SJSA1 (cell line): Measurements from ENCODE around the gene FGGY. TPM values are rescaled to one million over a fixed set of nuclear protein-coding genes. Genes with fewer than 3 reads are reported as not detected.

ENCODE experiments used
- DNase-seq, 2 experiments: peaks; one replicate each; pipeline ENCODE4 v3.0.0-alpha.2; 2015 to 2020; ENCODE audit warnings: low spot score in 2 of 2, low read depth in 1 of 2
- H3K27ac ChIP-seq: fragments of 250-450 bp; sonication (Bioruptor Pico); 2 replicates; pipeline ENCODE4 v1.5.1; 2020; ENCODE audit warnings: mild to moderate bottlenecking, moderate library complexity
- H3K27me3 ChIP-seq: fragments of 250-450 bp; sonication (Bioruptor Pico); replicated peaks from 2 replicates; pipeline ENCODE4 v1.5.1; 2020; ENCODE audit warnings: mild to moderate bottlenecking, moderate library complexity
- H3K36me3 ChIP-seq: fragments of 250-450 bp; sonication (Bioruptor Pico); 2 replicates; pipeline ENCODE4 v1.5.1; 2020; ENCODE audit warnings: mild to moderate bottlenecking
- H3K4me1 ChIP-seq: fragments of 250-450 bp; sonication (Bioruptor Pico); replicated peaks from 2 replicates; pipeline ENCODE4 v1.6.1; 2021; ENCODE audit warnings: mild to moderate bottlenecking
- H3K4me3 ChIP-seq: fragments of 250-450 bp; sonication (Bioruptor Pico); 2 replicates; pipeline ENCODE4 v1.5.1; 2020; ENCODE audit warnings: mild to moderate bottlenecking
- H3K9me3 ChIP-seq: fragments of 250-450 bp; sonication (Bioruptor Pico); replicated peaks from 2 replicates; pipeline ENCODE4 v1.5.1; 2020; ENCODE audit warnings: mild to moderate bottlenecking
- total RNA-seq: library from RNA; depleted of rRNA; stranded (reverse); fragments of >200 nt; shearing (Covaris generic); gene quantifications from 2 replicates; pipeline ENCODE4 v1.2.3, GENCODE V29; 2014

FGGY gene
- total RNA-seq, 1 experiment from 2014 or later, result 9.0 TPM

DNA sequence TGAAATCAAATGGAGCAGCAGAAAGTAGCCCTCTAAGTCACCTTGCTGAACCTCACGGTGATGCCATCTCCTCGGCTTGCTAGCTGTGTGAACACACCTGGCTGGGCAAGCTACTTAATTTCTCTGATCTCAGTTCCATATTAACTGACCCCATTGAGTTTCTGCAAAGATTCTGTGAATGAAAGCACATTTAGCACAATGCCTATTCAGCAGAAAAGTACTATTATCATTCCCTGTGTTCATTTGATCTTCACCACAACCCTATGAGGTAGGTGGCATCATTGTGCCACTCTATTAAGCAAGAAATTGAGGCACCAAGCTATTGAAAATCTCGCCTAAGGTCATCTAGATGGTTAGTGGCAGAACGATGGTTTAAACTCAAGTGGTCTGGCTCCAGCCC, 387.8 kb downstream of the FGGY start:
- Histone ChIP-seq H3K4me3 (no peak overlapping the region), H3K9me3 (no peaks in the 10 kb centered on the region), H3K27me3 (no peaks in the 10 kb centered on the region), H3K4me1 (0 out of 2 replicates have a peak, but pooled peaks cover 3% of the 10 kb centered on the region), H3K36me3 (no peaks in the 10 kb centered on the region), H3K27ac (no peak overlapping the region)
- no peak for DNase-seq

- Histone ChIP-seq H3K9me3 (no peaks in the 10 kb centered on the region), H3K27me3 (no peaks in the 10 kb centered on the region), H3K4me3 (no peak overlapping the region), H3K36me3 (no peaks in the 10 kb centered on the region), H3K27ac (no peak overlapping the region), H3K4me1 (0 out of 2 replicates have a peak, but pooled peaks cover 3% of the 10 kb centered on the region)
- no peak for DNase-seq
Measured at GRCh38 chr1:59685101-59685500, 388.2 kb downstream of the FGGY start.

DNA sequence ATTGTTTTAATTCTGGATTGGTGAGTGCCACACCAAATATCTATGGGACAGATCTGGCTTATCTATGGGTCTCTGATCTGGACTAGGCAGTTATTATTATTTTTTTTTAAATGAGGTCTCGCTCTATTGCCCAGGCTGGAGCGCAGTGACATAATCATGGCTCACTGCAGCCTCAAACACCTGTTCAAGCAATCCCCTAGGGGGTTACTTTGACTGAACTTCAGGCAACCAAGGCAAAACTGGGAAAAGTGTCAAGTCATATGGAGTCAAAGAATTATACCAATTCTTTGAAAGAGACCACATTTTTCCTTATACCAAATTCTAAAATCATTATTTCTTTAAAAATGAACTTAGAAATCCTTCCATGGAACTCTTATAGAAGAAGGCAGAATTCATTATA, 388.8 kb downstream of the FGGY start:
- DNase-seq, result no peak
- H3K9me3 ChIP-seq, result no peaks in the 10 kb centered on the region
- H3K27ac ChIP-seq, result no peak overlapping the region
- no peaks in the 10 kb centered on the region for H3K27me3 ChIP-seq
- no peak overlapping the region for H3K4me3 ChIP-seq
- 0 out of 2 replicates have a peak, but pooled peaks cover 3% of the 10 kb centered on the region for H3K4me1 ChIP-seq
- no peaks in the 10 kb centered on the region for H3K36me3 ChIP-seq

GRCh38 chr1:59686170-59686569, 389.3 kb downstream of the FGGY start:
- no peak for DNase-seq
- H3K36me3 ChIP-seq, result no peaks in the 10 kb centered on the region
- no peak overlapping the region for H3K4me3 ChIP-seq
- H3K27me3 ChIP-seq, result no peaks in the 10 kb centered on the region
- H3K4me1 ChIP-seq, result 0 out of 2 replicates have a peak, but pooled peaks cover 3% of the 10 kb centered on the region
- H3K27ac ChIP-seq, result no peak overlapping the region
- H3K9me3 ChIP-seq, result no peaks in the 10 kb centered on the region

GRCh38 chr1:59686574-59686973, 389.7 kb downstream of the FGGY start:
- Histone ChIP-seq H3K4me3 (no peak overlapping the region), H3K27ac (no peak overlapping the region), H3K36me3 (no peaks in the 10 kb centered on the region), H3K27me3 (no peaks in the 10 kb centered on the region), H3K9me3 (no peaks in the 10 kb centered on the region), H3K4me1 (0 out of 2 replicates have a peak, but pooled peaks cover 3% of the 10 kb centered on the region)
- no peak for DNase-seq

DNA sequence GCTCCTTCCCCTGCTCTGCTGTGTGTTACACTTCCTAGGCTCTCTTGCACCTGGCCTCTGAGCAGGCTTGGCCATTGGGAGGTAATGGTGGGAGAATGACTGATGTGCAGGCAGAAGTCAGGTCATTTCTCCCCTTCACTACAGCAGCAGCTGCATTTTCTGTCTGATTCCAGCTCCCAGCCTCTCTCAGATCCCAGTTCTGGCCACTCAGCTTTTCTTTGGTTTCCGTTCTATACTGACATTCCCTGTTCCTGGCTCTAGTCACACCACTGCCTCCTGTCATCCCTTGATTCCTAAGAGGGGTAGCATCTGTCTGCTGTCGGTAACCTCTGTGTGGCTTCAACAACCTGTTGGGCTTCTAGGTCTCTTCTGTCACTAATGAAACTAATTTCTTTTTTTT, 390.2 kb downstream of the FGGY start:
- Histone ChIP-seq H3K27ac (no peak overlapping the region), H3K4me1 (peaks cover 3% of the 10 kb centered on the region; the same call in 1 of the 2 replicates), H3K9me3 (no peaks in the 10 kb centered on the region), H3K36me3 (no peaks in the 10 kb centered on the region), H3K27me3 (no peaks in the 10 kb centered on the region), H3K4me3 (no peak overlapping the region)
- DNase-seq, result no peak

- DNase-seq, result no peak
- no peaks in the 10 kb centered on the region for H3K36me3 ChIP-seq
- H3K4me1 ChIP-seq, result peaks cover 11% of the 10 kb centered on the region
- H3K4me3 ChIP-seq, result no peak overlapping the region
- no peak overlapping the region for H3K27ac ChIP-seq
- no peaks in the 10 kb centered on the region for H3K9me3 ChIP-seq
- H3K27me3 ChIP-seq, result no peaks in the 10 kb centered on the region
Measured at GRCh38 chr1:59688976-59689375, 392.1 kb downstream of the FGGY start.

- DNase-seq, result no peak
- Histone ChIP-seq H3K4me1 (peaks cover 11% of the 10 kb centered on the region), H3K27me3 (no peaks in the 10 kb centered on the region), H3K9me3 (no peaks in the 10 kb centered on the region), H3K27ac (no peak overlapping the region), H3K4me3 (no peak overlapping the region), H3K36me3 (no peaks in the 10 kb centered on the region)
Measured at GRCh38 chr1:59689730-59690129, 392.8 kb downstream of the FGGY start.

DNA sequence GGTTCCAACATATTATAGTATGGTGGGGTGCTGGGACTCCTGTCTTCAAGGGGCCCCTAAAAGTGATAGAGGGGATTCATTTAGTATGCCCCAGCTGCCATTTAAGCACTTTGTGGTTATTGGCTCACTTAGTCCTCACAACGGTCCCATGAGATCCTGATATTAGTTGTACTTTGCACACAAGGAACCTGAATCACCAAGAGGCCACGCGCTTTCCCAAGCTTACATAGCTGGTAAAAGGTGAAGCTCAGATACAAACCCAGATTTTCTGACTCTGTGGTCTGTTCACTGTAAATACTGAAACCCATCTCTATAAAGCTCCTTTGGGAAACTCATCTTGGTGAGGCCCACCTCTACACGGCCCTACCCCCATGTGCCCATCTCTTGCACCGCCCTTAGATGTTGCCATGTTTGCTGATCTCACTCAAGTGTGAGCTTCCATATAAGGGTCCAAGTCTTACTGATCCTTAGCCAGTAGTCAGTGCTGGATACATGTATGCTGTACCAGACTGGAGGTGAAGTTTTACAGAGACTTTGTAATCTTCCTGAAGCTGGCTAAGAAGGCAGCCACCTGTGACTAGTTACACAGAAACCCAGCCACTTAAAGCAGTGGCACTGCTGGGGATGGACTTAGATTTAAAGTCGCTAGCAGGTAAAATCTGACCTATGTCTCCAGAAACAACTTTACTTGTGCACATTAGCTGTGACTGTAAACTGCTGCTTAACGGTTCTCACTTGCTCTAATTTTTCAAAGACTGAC, 393.5 kb downstream of the FGGY start:
- Histone ChIP-seq H3K27ac (no peak overlapping the region), H3K4me3 (no peak overlapping the region), H3K36me3 (no peaks in the 10 kb centered on the region), H3K4me1 (peaks cover 11% of the 10 kb centered on the region), H3K27me3 (no peaks in the 10 kb centered on the region), H3K9me3 (no peaks in the 10 kb centered on the region)
- no peak for DNase-seq

DNA sequence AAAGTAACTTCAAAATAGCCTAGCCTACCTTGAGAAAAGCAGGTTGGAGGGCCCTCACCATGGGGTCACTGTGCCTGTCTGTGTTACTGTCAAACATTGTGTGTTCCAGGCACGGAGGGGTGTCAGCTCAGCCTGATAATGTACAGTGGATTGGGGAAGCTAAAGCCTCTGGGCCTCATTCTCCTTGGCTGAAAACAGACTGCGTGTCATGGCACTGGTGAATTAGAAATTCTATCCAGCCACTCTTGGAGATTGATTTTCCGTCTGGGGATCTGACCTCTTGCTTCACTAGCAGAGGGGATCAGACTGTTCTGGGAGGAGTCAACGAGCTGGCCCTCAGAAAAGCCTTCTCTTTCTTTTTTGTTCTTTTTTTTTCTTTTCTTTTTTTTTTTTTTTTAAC, 394.4 kb downstream of the FGGY start:
- no peaks in the 10 kb centered on the region for H3K36me3 ChIP-seq
- H3K4me3 ChIP-seq, result no peak overlapping the region
- no peaks in the 10 kb centered on the region for H3K27me3 ChIP-seq
- H3K27ac ChIP-seq, result no peak overlapping the region
- DNase-seq, result no peak
- no peaks in the 10 kb centered on the region for H3K9me3 ChIP-seq
- H3K4me1 ChIP-seq, result peaks cover 11% of the 10 kb centered on the region

DNA sequence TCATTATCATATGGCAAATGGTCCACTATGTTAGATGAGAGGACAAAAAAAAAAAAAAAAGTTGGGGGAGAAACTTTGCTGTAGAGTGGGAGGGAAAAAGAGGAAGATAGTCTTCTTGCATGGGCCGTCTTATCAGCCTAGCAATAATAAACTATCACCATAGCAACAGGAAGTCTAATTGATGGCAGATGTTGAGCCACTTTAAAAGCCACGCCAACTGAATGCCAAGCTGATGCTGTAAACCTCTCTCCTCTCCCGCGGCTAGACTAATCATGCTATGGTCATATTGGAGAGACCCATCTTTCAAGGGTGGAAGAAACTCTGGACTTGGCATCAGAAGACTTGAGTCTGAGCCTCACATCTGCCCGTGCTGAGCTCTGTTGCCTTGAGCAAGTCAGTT, 395.7 kb downstream of the FGGY start:
- Histone ChIP-seq H3K27me3 (no peaks in the 10 kb centered on the region), H3K27ac (peak overlapping the region; percentile 29), H3K9me3 (no peaks in the 10 kb centered on the region), H3K36me3 (no peaks in the 10 kb centered on the region), H3K4me1 (peaks cover 11% of the 10 kb centered on the region), H3K4me3 (no peak overlapping the region)
- peak; percentile 75 to 86 for DNase-seq

DNA sequence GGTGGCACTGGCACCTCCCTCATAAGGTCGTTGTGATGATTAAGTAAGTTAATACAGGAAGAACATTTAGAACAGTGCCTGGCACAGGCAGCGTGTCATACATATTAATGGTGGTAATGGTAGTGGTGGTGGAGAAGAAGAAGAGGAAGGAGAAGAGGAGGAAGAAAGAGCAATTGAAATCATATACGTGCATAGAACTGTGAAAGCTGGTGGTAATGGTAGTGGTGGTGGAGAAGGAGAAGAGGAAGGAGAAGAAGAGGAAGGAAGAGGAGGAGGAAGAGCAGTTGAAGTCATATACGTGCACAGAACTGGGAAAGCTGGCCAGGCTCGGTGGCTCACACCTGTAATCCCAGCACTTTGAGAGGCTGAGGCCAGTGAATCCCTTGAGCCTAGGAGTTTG, 396.5 kb downstream of the FGGY start:
- H3K9me3 ChIP-seq, result no peaks in the 10 kb centered on the region
- no peak overlapping the region for H3K27ac ChIP-seq
- no peaks in the 10 kb centered on the region for H3K36me3 ChIP-seq
- H3K4me1 ChIP-seq, result peaks cover 11% of the 10 kb centered on the region
- H3K4me3 ChIP-seq, result no peak overlapping the region
- H3K27me3 ChIP-seq, result no peaks in the 10 kb centered on the region
- DNase-seq, result no peak

- no peaks in the 10 kb centered on the region for H3K9me3 ChIP-seq
- no peak for DNase-seq
- no peak overlapping the region for H3K4me3 ChIP-seq
- no peaks in the 10 kb centered on the region for H3K27me3 ChIP-seq
- no peak overlapping the region for H3K27ac ChIP-seq
- H3K36me3 ChIP-seq, result no peaks in the 10 kb centered on the region
- H3K4me1 ChIP-seq, result peaks cover 17% of the 10 kb centered on the region
Measured at GRCh38 chr1:59695252-59695651, 398.4 kb downstream of the FGGY start.

- H3K4me1 ChIP-seq, result peaks cover 17% of the 10 kb centered on the region
- no peak overlapping the region for H3K27ac ChIP-seq
- no peaks in the 10 kb centered on the region for H3K36me3 ChIP-seq
- no peak for DNase-seq
- no peaks in the 10 kb centered on the region for H3K27me3 ChIP-seq
- no peaks in the 10 kb centered on the region for H3K9me3 ChIP-seq
- H3K4me3 ChIP-seq, result no peak overlapping the region
Measured at GRCh38 chr1:59696421-59697115, 399.7 kb downstream of the FGGY start.
